CD4-positive, alpha-beta T cell treated with Interleukin-17A for 1 hour (primary cell): ENCODE results near the gene CAPG.
A peak's percentile ranks its signal among the peaks of the same experiment; 100 is the strongest.

Source experiments
- DNase-seq: peaks from one replicate; pipeline ENCODE4 v3.0.0-alpha.2; 2020

The CAPG gene

GRCh38 chr2:85355521-85355920 is 54.6 kb downstream of the CAPG start:
- no peak for DNase-seq

DNA sequence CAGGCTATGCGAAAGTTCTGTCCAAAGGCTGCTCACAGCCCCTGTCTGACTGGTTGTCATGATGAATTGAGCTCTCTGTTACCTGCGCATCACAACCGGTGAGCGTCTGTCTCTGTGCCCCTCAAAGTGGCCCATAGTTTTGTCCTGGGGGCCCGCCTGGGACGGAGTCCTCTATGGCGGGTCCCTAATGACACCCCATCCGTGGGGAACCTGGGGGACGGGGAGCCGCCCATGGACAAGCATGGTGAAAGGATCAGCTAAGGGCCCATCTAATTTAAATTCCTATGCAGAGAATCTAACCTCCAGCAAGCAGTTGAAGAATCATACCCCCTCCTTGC is 55.1 kb downstream of the CAPG start:
- no peak for DNase-seq

DNA sequence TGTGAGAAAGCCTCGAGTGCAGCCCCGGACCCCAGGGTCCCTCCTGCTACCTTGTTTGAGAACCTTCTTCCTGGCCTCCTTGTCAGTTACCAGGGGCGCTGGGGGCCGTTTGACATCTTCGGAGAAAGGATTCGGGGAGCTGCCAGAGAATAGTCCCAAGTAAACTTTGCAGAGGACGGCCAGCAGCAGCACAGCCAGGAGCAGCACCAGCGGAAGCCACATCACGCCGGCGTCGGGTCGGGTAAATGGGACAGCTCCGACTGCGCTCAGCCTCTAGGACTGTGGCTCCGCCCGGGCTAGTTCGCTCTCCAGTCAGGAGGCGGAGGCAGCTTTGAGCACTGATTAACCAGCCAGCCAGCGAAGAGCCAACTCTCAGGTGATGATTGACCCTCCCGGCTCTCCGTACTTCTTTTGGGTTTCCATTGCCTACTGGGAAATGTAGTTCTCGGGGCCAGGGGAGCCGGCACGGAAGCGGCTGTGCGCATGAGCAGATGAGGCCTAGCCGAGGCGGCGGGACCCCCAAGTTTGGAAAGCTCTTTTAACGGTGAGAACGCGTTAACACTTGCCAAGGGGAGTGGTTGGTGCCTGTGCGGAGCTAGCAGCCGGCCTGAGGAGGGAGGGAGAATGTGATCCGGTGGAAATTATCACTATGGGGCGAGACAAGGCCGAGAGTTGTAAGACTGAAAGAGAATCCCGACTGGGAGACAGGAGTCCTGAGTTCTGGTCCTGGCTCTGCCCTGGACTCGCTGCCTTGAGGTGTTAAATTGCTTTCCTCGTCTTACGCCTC is 55.7 kb downstream of the CAPG start, which contains the start of the genes ELMOD3 and RETSAT:
Gene ELMOD3, plus strand, starts transcription at position 484 of the 787 bp plus-strand sequence. CDS start 2,430 bp downstream, outside the sequence.
Gene RETSAT, minus strand, starts transcription at position 243 of the 787 bp plus-strand sequence. Its CDS starts 21 bp downstream, at position 222.
- DNase-seq, result peak; percentile 99

- DNase-seq, result peak; percentile 10
These were observed 56.3 kb downstream of the CAPG start for GRCh38 chr2:85353876-85354285.

- no peak for DNase-seq
These were observed 62.6 kb downstream of the CAPG start for GRCh38 chr2:85347599-85347998.
